NT2/D1 (cell line): ENCODE measurements around the gene SLC46A1.

Experiments used
- DNase-seq: peaks from one replicate; pipeline ENCODE4 v3.0.0-alpha.2; 2011; ENCODE audit warnings: low read depth, low spot score
- H3K27me3 ChIP-seq: 2 replicates; pipeline ENCODE4 v1.6.0; 2011; ENCODE audit warnings: mild to moderate bottlenecking; ENCODE audit not compliant: insufficient read length, insufficient read depth
- H3K36me3 ChIP-seq: 2 replicates; pipeline ENCODE4 v1.6.1; 2011; ENCODE audit warnings: mild to moderate bottlenecking, low read length, mixed read lengths; ENCODE audit not compliant: insufficient read depth, insufficient read length
- H3K4me1 ChIP-seq: 2 replicates; pipeline ENCODE4 v1.5.1; 2011; ENCODE audit not compliant: insufficient read depth, insufficient read length
- H3K4me3 ChIP-seq: 2 replicates; pipeline ENCODE4 v1.5.1; 2011; ENCODE audit warnings: low read depth; ENCODE audit not compliant: insufficient read length
- H3K9ac ChIP-seq: 2 replicates; pipeline ENCODE4 v1.6.0; 2011; ENCODE audit warnings: low read depth; ENCODE audit not compliant: insufficient read length
- H3K9me3 ChIP-seq: 2 replicates; pipeline ENCODE4 v1.5.1; 2011; ENCODE audit warnings: mild to moderate bottlenecking, low read length; ENCODE audit not compliant: insufficient read depth
- SUZ12 ChIP-seq: IDR thresholded peaks from 2 replicates; pipeline ENCODE4 v1.6.1; 2011; ENCODE audit not compliant: insufficient read length, insufficient read depth; ENCODE audit errors: extremely low read depth
- YY1 ChIP-seq: IDR thresholded peaks from 2 replicates; pipeline ENCODE4 v1.6.1; 2011; ENCODE audit not compliant: insufficient read length, insufficient read depth
- ZNF274 ChIP-seq: IDR thresholded peaks from 2 replicates; pipeline ENCODE4 v1.6.1; 2011; ENCODE audit warnings: mild to moderate bottlenecking, low read depth, low read length

SLC46A1 gene

GRCh38 chr17:28402844-28403243 is 3.2 kb downstream of the SLC46A1 start:
- Histone ChIP-seq H3K9me3 (no peaks in the 10 kb centered on the region), H3K27me3 (peaks cover 68% of the 10 kb centered on the region), H3K9ac (no peak overlapping the region), H3K4me1 (peaks cover 11% of the 10 kb centered on the region), H3K4me3 (no peak overlapping the region), H3K36me3 (peaks cover 31% of the 10 kb centered on the region)
- no peak for DNase-seq
- no peak for TF ChIP-seq ZNF274
- TF ChIP-seq YY1 = no peak
- no peak for TF ChIP-seq SUZ12

- Histone ChIP-seq H3K4me1 (peaks cover 11% of the 10 kb centered on the region), H3K36me3 (peaks cover 33% of the 10 kb centered on the region), H3K4me3 (no peak overlapping the region), H3K9ac (no peak overlapping the region), H3K9me3 (no peaks in the 10 kb centered on the region), H3K27me3 (peaks cover 68% of the 10 kb centered on the region)
- DNase-seq = no peak
- TF ChIP-seq YY1 (no peak), SUZ12 (no peak), ZNF274 (no peak)
Measured at GRCh38 chr17:28402224-28402630, 3.8 kb downstream of the SLC46A1 start.

- DNase-seq = no peak
- no peak for TF ChIP-seq YY1
- TF ChIP-seq ZNF274 = no peak
- no peak for TF ChIP-seq SUZ12
- no peaks in the 10 kb centered on the region for H3K9me3 ChIP-seq
- H3K9ac ChIP-seq = no peak overlapping the region
- H3K4me1 ChIP-seq = peaks cover 5% of the 10 kb centered on the region
- no peak overlapping the region for H3K4me3 ChIP-seq
- peaks cover 48% of the 10 kb centered on the region for H3K36me3 ChIP-seq
- H3K27me3 ChIP-seq = peaks cover 57% of the 10 kb centered on the region
Measured at GRCh38 chr17:28399808-28400207, 6.2 kb downstream of the SLC46A1 start.

GRCh38 chr17:28398280-28398981 is 7.6 kb downstream of the SLC46A1 start:
- Histone ChIP-seq H3K4me1 (peaks cover 5% of the 10 kb centered on the region), H3K9ac (no peak overlapping the region), H3K27me3 (peaks cover 43% of the 10 kb centered on the region), H3K4me3 (no peak overlapping the region), H3K9me3 (no peaks in the 10 kb centered on the region), H3K36me3 (peaks cover 48% of the 10 kb centered on the region)
- DNase-seq = no peak
- TF ChIP-seq YY1 (no peak), ZNF274 (no peak), SUZ12 (no peak)

GRCh38 chr17:28397687-28398279 is 8.2 kb downstream of the SLC46A1 start:
- TF ChIP-seq ZNF274 (no peak), YY1 (no peak), SUZ12 (no peak)
- H3K4me1 ChIP-seq = peaks cover 5% of the 10 kb centered on the region

GRCh38 chr17:28397275-28397674 is 8.7 kb downstream of the SLC46A1 start:
- H3K4me1 ChIP-seq = peaks cover 2% of the 10 kb centered on the region
- no peak for DNase-seq
- H3K9me3 ChIP-seq = no peaks in the 10 kb centered on the region
- TF ChIP-seq YY1 (no peak), SUZ12 (no peak), ZNF274 (no peak)
- H3K9ac ChIP-seq = no peak overlapping the region
- H3K36me3 ChIP-seq = peaks cover 44% of the 10 kb centered on the region
- peaks cover 36% of the 10 kb centered on the region for H3K27me3 ChIP-seq
- H3K4me3 ChIP-seq = no peak overlapping the region

More at GRCh38 chr17:28397687-28398279, 8.2 kb downstream of the SLC46A1 start:
- H3K4me3 ChIP-seq = no peak overlapping the region
- H3K27me3 ChIP-seq = peaks cover 37% of the 10 kb centered on the region
- H3K9ac ChIP-seq = no peak overlapping the region
- H3K36me3 ChIP-seq = peaks cover 48% of the 10 kb centered on the region
- no peak for DNase-seq
- no peaks in the 10 kb centered on the region for H3K9me3 ChIP-seq

GRCh38 chr17:28396635-28397239 is 9.3 kb downstream of the SLC46A1 start:
- Histone ChIP-seq H3K9ac (no peak overlapping the region), H3K4me3 (no peak overlapping the region), H3K9me3 (no peaks in the 10 kb centered on the region), H3K36me3 (peaks cover 40% of the 10 kb centered on the region), H3K4me1 (no peaks in the 10 kb centered on the region), H3K27me3 (peaks cover 33% of the 10 kb centered on the region)
- no peak for DNase-seq
- TF ChIP-seq ZNF274 (no peak), SUZ12 (no peak), YY1 (no peak)
